ENCODE results near the gene ATRN. TPM values are rescaled to one million over a fixed set of nuclear protein-coding genes. Genes with fewer than 3 reads are reported as not detected.

The ATRN gene
- total and polyA plus RNA-seq, 2 of the 8 experiments (the other 6 are each of a cell fraction or from before 2014, with no cell fraction given): 12.0 to 17.4 TPM

- Histone ChIP-seq H4K5ac (ENCODE audit: insufficient read length, low read depth, low read length) (no peak overlapping the region), H3K23me2 (ENCODE audit: low read depth, low read length) (no peaks in the 10 kb centered on the region), H3K27ac (ENCODE audit: low read depth, low read length) (no peak overlapping the region), H2AFZ (ENCODE audit: low read length) (no peak overlapping the region), H3K79me2 (ENCODE audit: control insufficient read depth in 1 of 2, insufficient read depth in 2 of 2, low read length in 2 of 2) (no peaks in the 10 kb centered on the region), H3K27me3 (replicated peaks in 1 of 4; ENCODE audit: control insufficient read depth in 3 of 4, extremely low read depth in 1 of 4, insufficient read depth in 3 of 4, low read length in 3 of 4) (no peaks in the 10 kb centered on the region), H2BK15ac (ENCODE audit: low read length) (no peak overlapping the region), H4K8ac (ENCODE audit: extremely low read depth, insufficient read depth, low read length) (no peak overlapping the region), H3K79me1 (ENCODE audit: low read depth, low read length) (no peaks in the 10 kb centered on the region), H2BK120ac (replicated peaks; ENCODE audit: low read depth, low read length) (no peak overlapping the region), H3K9ac (replicated peaks in 1 of 4; ENCODE audit: extremely low read depth in 1 of 4, low read depth in 3 of 4, low read length in 3 of 4) (no peak overlapping the region), H3K4ac (replicated peaks; ENCODE audit: insufficient read length, low read depth, low read length) (no peak overlapping the region), H3K36me3 (ENCODE audit: control insufficient read depth in 2 of 4, insufficient read depth in 4 of 4, low read length in 3 of 4) (no peaks in the 10 kb centered on the region), H3K4me3 (ENCODE audit: extremely low read depth in 1 of 4, insufficient read depth in 2 of 4, low read depth in 3 of 4, low read length in 4 of 4) (no peak overlapping the region), H3K23ac (ENCODE audit: insufficient read length) (no peak overlapping the region), H2BK12ac (ENCODE audit: low read depth, low read length) (no peak overlapping the region), H3K4me2 (ENCODE audit: insufficient read depth in 1 of 2, low read depth in 2 of 2, low read length in 2 of 2) (no peak overlapping the region), H3K4me1 (replicated peaks in 1 of 4; ENCODE audit: control insufficient read depth in 3 of 4, insufficient read depth in 4 of 4, low read length in 3 of 4) (no peaks in the 10 kb centered on the region), H3K18ac (ENCODE audit: extremely low read depth, low read length) (no peak overlapping the region), H3K14ac (ENCODE audit: insufficient read length) (no peak overlapping the region), H4K20me1 (replicated peaks in 1 of 2; ENCODE audit: control insufficient read depth in 1 of 2, insufficient read depth in 2 of 2, low read length in 2 of 2) (no peaks in the 10 kb centered on the region), H4K91ac (replicated peaks; ENCODE audit: insufficient read length, low read length) (no peak overlapping the region), H2BK5ac (ENCODE audit: low read depth, low read length) (no peak overlapping the region), H3K9me3 (ENCODE audit: insufficient read depth in 2 of 2, low read depth in 1 of 2, low read length in 1 of 2) (no peaks in the 10 kb centered on the region), H2BK20ac (ENCODE audit: low read length) (no peak overlapping the region), H2AK5ac (ENCODE audit: low read depth, low read length) (no peak overlapping the region), H3K56ac (replicated peaks; ENCODE audit: insufficient read length, low read depth, low read length) (no peak overlapping the region)
- no peak for DNase-seq (ENCODE audit: low read depth in 1 of 2, low spot score in 2 of 2)
- POLR2A ChIA-PET (ENCODE audit: partially characterized antibody): no interaction called here
- TF ChIP-seq MAFK (IDR thresholded peaks at IDR 0.05; ENCODE audit: low read depth, low read length): peak; percentile 7; the same call in 1 of the 2 replicates
- TF ChIP-seq E2F6 (IDR thresholded peaks at IDR 0.05): no peak
- no peak for FAIRE-seq
- CTCF ChIA-PET (ENCODE audit: partially characterized antibody): no interaction called here
- 85% methylated on average over 3 of the region's 3 CpGs; no CpG with 5 or more reads in 1 of the 2 experiments for WGBS, 2 experiments (ENCODE audit: extremely low coverage in 1 of 2, insufficient coverage in 1 of 2, insufficient read length in 1 of 2, insufficient replicate concordance in 2 of 2, low coverage in 1 of 2, low lambda C conversion rate in 2 of 2, missing lambda C conversion rate in 1 of 2)
Observed at GRCh38 chr20:3514012-3514642, 43.3 kb downstream of the ATRN start.

Data from H1 (cell line).